Chondrocyte (in vitro differentiated cells): ENCODE results near the gene MED7. TPM values are rescaled to one million over a fixed set of nuclear protein-coding genes. Genes with fewer than 3 reads are reported as not detected.

Experiments
- DNase-seq: peaks from one replicate; pipeline ENCODE4 v3.0.0; 2021; ENCODE audit warnings: mixed read lengths, low spot score
- H3K27ac Mint-ChIP-seq: one replicate; pipeline ENCODE4 v1.8.0; 2021; ENCODE audit warnings: mild to moderate bottlenecking, moderate library complexity, mixed read lengths; ENCODE audit not compliant: unreplicated experiment
- H3K27me3 Mint-ChIP-seq: 2 replicates; pipeline ENCODE4 v1.8.0; 2021; ENCODE audit warnings: low read depth, mixed read lengths
- H3K36me3 Mint-ChIP-seq: 2 replicates; pipeline ENCODE4 v1.8.0; 2021; ENCODE audit warnings: low read depth, mixed read lengths
- H3K4me1 Mint-ChIP-seq: 2 replicates; pipeline ENCODE4 v1.8.0; 2021; ENCODE audit warnings: low read depth, mild to moderate bottlenecking, mixed read lengths
- H3K4me3 Mint-ChIP-seq: one replicate; pipeline ENCODE4 v1.8.0; 2021; ENCODE audit warnings: mild to moderate bottlenecking, moderate library complexity, mixed read lengths; ENCODE audit not compliant: unreplicated experiment
- H3K9me3 Mint-ChIP-seq: 2 replicates; pipeline ENCODE4 v1.8.0; 2021; ENCODE audit warnings: low read depth, mixed read lengths
- long read RNA-seq: library from polyadenylated mRNA; stranded (forward); transcript quantifications from one replicate; pipeline ENCODE4 v2.0.0, GENCODE V29; 2021
- total RNA-seq: library from RNA; stranded (reverse); gene quantifications from 3 replicates; pipeline ENCODE4 v1.2.1, GENCODE V29; 2021
- TF ChIP-seq, protein P1 (sequence below): fragments of 200-600 bp; sonication (generic); IDR thresholded peaks from 2 replicates; pipeline ENCODE4 v1.5.0; 2021; ENCODE audit warnings: antibody characterized with exemption, mild to moderate bottlenecking, moderate library complexity

MED7 gene, protein sequence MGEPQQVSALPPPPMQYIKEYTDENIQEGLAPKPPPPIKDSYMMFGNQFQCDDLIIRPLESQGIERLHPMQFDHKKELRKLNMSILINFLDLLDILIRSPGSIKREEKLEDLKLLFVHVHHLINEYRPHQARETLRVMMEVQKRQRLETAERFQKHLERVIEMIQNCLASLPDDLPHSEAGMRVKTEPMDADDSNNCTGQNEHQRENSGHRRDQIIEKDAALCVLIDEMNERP
- 8.8 to 10.4 TPM (median 10.3 TPM) in 3 replicates for total RNA-seq
- long read RNA-seq, transcript MED7-201 (2 exons, 2,402 nt), result major isoform, 10 of 15 reads
- long read RNA-seq, partial matches to known transcripts, result 0 of 15 reads
- long read RNA-seq, other reads (novel, unspliced or antisense), result 3 of 15 reads

DNA sequence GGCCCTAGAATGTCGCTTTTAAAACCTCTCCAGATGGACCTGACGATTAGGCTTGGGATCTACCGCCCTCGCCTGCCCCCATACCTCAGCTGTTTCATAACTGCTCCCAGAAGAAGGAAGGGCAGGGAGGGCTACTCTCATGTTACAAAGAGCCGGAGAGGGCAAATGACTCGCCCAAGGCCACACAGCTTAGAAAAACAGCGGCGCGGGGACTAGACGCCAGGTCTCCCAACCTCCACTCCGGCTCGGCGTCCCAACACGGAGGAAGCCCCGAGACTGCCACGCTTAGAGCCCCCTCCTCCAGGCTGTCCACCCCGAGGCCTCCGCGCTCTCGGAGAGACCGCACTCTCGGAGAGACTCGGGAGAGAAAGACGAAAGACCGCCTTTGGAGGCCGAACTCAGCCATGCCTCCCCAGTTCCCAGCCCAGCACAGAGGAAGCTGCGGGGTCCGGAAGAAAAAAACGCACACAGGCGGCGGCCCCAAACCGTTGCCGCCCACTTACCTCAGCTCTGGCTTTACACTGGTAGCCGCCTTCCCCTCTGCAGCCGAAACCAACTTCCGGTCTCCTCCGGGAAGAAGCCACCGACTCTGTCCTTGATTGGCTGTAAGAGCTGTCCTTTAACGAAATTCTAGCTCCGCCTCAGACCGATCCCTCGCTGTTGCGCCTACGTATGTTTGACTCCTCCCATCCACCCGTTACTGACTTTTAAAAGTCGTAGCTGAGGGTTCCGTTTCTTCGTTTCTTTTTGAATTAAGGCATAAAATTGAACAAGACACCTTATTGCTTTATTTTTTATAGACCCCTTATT is at the start of gene MED7:
Gene MED7 (minus strand): TSS at position 549 of the 810 bp plus-strand sequence. CDS start 3,434 bp downstream, outside the sequence.
- H3K36me3 Mint-ChIP-seq, result peaks cover 10% of the 10 kb centered on the region
- peaks cover 1% of the 10 kb centered on the region for H3K27me3 Mint-ChIP-seq
- H3K27ac Mint-ChIP-seq, result peak within 1 kb of the TSS; percentile 99

DNA sequence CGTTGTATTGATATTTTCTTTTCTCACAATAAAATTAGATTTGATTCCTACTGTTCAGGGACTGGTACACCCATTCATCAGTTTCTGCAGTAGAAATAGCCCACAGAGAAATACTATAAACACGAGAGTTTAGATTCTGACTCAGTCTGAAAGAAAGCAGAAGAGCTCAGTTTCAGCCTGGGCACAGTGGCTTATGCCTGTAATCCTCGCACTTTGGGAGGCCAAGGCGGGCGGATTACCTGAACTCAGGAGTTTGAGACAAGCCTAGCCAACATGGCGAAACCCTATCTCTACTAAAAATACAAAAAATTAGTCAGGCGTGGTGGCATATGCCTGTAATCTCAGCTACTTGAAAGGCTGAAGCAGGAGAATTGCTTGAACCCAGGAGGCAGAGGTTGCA is 46.6 kb upstream of the MED7 start:
- no peak overlapping the region for H3K4me3 Mint-ChIP-seq
- H3K4me1 Mint-ChIP-seq, result no peaks in the 10 kb centered on the region
- peaks cover 2% of the 10 kb centered on the region for H3K36me3 Mint-ChIP-seq
- DNase-seq, result no peak
- H3K9me3 Mint-ChIP-seq, result peaks cover 3% of the 10 kb centered on the region
- no peak overlapping the region for H3K27ac Mint-ChIP-seq
- H3K27me3 Mint-ChIP-seq, result peaks cover 37% of the 10 kb centered on the region
- TF ChIP-seq, protein P1, sequence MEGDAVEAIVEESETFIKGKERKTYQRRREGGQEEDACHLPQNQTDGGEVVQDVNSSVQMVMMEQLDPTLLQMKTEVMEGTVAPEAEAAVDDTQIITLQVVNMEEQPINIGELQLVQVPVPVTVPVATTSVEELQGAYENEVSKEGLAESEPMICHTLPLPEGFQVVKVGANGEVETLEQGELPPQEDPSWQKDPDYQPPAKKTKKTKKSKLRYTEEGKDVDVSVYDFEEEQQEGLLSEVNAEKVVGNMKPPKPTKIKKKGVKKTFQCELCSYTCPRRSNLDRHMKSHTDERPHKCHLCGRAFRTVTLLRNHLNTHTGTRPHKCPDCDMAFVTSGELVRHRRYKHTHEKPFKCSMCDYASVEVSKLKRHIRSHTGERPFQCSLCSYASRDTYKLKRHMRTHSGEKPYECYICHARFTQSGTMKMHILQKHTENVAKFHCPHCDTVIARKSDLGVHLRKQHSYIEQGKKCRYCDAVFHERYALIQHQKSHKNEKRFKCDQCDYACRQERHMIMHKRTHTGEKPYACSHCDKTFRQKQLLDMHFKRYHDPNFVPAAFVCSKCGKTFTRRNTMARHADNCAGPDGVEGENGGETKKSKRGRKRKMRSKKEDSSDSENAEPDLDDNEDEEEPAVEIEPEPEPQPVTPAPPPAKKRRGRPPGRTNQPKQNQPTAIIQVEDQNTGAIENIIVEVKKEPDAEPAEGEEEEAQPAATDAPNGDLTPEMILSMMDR, result no peak

More for the DNA sequence above, at the start of gene MED7:
- DNase-seq, result peak; percentile 94
- Mint-ChIP-seq H3K4me3 (peak within 1 kb of the TSS; percentile 94), H3K4me1 (peaks cover 23% of the 10 kb centered on the region), H3K9me3 (no peaks in the 10 kb centered on the region)
- TF ChIP-seq, protein P1, result no peak

DNA sequence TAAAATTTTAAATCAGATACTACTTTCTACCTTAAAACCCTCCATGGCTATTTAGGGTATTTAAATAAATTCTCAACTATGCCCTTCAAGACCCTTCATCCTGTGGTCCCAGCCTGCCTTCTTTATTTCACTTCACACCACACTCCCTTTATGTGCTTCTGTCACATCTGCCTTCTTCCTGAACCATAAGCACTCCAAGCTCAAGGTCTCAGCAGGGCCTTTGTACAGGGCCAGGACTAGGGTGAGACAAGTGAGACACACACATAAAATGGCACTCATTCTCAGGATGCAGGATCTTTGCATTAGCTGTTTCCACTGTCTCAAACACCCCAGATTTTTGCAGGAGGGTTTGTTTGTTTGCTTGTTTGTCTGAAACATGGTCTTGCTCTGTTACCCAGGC is 45.6 kb upstream of the MED7 start:
- no peak for DNase-seq
- peaks cover 36% of the 10 kb centered on the region for H3K27me3 Mint-ChIP-seq
- H3K36me3 Mint-ChIP-seq, result peaks cover 2% of the 10 kb centered on the region
- H3K9me3 Mint-ChIP-seq, result peaks cover 3% of the 10 kb centered on the region
- TF ChIP-seq, protein P1, result no peak
- no peak overlapping the region for H3K4me3 Mint-ChIP-seq
- no peaks in the 10 kb centered on the region for H3K4me1 Mint-ChIP-seq
- H3K27ac Mint-ChIP-seq, result no peak overlapping the region

DNA sequence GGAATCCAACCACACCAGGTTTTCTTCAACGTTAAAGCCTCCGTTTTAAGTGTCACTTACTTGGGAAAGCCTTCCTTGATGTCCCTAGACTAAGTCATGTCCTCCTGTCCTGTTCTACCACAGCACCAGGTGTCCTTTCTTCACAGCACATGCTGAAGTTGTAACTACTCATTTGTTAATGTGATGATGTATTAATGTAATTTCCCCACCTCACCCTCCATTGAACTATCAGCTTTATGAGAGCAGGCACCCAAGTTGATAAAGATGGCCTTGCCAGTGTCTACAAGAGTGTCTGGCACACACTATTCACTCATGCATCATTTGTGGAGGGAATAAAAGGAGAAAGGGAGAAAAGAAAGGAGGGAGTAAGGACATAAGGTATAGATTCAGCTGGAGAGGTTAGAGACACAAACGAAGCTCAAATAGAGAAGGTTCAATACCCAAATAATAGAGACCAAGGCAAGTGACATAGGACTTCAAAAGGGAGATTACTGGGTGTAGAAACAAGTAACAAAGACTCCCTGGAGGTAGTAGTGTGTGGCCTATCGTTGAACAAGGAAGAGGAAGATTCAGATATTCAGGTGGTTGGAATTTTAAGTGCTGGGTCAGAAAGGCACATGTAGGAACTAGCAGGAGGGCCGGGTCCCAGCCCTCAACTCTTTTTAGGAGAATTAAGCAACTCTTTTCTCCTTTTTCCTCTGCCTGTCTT is 44.5 kb upstream of the MED7 start:
- Mint-ChIP-seq H3K36me3 (no peaks in the 10 kb centered on the region), H3K27ac (no peak overlapping the region), H3K4me3 (no peak overlapping the region), H3K9me3 (no peaks in the 10 kb centered on the region), H3K4me1 (no peaks in the 10 kb centered on the region), H3K27me3 (peaks cover 35% of the 10 kb centered on the region)
- no peak for DNase-seq
- TF ChIP-seq, protein P1, result no peak
